Erythroblast (primary cell): ENCODE results near the gene NTHL1.

ENCODE experiments used
- GATA1 ChIP-seq: IDR thresholded peaks from 2 replicates; pipeline ENCODE4 v1.6.1; 2011; ENCODE audit warnings: low read depth, mild to moderate bottlenecking, control low read depth, low read length, moderate library complexity
- POLR2A ChIP-seq: IDR thresholded peaks from 2 replicates; pipeline ENCODE4 v1.6.1; 2011; ENCODE audit warnings: mild to moderate bottlenecking, low read length

DNA sequence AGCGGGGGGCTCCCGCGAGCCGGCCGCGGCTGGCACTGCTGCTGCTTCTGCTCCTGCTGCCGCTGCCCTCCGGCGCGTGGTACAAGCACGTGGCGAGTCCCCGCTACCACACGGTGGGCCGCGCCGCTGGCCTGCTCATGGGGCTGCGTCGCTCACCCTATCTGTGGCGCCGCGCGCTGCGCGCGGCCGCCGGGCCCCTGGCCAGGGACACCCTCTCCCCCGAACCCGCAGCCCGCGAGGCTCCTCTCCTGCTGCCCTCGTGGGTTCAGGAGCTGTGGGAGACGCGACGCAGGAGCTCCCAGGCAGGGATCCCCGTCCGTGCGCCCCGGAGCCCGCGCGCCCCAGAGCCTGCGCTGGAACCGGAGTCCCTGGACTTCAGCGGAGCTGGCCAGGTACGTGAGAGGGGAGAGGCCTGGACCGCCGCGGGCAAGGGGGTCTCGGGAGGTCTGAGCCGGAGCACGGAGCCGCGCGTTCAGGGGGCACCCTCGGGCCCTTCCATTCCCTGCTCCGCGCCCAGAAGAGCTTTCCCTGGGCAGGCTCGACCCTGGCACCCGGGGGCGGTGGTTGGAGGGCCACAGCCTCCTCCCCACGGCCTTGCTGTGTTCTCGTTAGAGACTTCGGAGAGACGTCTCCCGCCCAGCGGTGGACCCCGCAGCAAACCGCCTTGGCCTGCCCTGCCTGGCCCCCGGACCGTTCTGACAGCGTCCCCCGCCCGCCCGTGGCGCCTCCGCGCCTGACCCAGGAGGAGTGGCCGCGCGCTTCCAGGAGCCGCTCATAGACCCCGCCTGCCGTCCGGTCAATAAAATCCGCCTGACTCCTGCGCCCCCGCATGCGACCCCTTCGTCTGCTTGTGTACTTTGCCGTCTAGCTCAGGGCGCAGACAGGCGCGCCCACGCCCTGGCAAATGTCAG lies 27.5 kb downstream of the NTHL1 start:
- no peak for TF ChIP-seq POLR2A
- no peak for TF ChIP-seq GATA1
